ENCODE data around the gene LRP5. TPM values are rescaled to one million over a fixed set of nuclear protein-coding genes. Genes with fewer than 3 reads are reported as not detected.

Gene LRP5
- total and polyA plus RNA-seq, 9 of the 15 experiments (the other 6 are each of a cell fraction or from before 2014, with no cell fraction given) = 0.48 to 44.2 (median 13.5) TPM

DNA sequence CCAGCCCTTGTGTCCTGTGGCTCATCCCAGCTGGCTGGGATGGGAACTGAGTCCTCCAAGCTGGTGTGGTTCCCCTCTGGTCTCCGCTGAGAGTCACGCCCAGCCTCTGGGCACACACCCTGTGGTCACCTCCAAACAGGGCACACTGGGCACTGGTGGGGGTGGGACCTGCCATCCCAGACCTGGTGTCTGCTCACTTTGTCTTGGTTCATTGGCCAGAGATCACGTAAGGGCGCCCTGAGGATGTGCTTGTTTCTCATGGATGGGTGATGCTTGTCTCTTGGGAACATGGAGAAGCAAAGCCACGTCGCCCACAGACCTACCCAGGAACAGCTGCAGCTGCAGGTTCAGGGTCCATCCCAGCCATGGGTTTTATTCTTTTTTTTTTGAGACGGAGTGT lies 43.1 kb downstream of the LRP5 start:
- no peak overlapping the region for H3K4me3 ChIP-seq
- H3K9me3 ChIP-seq (replicated peaks; ENCODE audit: control insufficient read depth, insufficient read depth, low read depth, low read length) = no peaks in the 10 kb centered on the region
- no peaks in the 10 kb centered on the region for H3K27me3 ChIP-seq (ENCODE audit: control insufficient read depth in 2 of 2, insufficient read depth in 2 of 2, low read length in 2 of 2)
- ChIA-PET CTCF (ENCODE audit: low intra/inter-chr PET ratio) (no interaction called here), POLR2A (interaction anchor here (0.7 kb wide), 2 partner anchors 32 to 77 kb away, joined by 3 read pairs; no protein-coding TSS in a partner anchor)
- ATAC-seq (no peak), FAIRE-seq (no peak), DNase-seq (ENCODE audit: extremely low read depth in 1 of 4, low spot score in 3 of 4) (no peak)
- BruUV-seq (replicated peaks) = no TSS peak
- peaks cover 48% of the 10 kb centered on the region; the same call in 2 of the 3 replicates for H3K36me3 ChIP-seq (ENCODE audit: control insufficient read depth, insufficient read depth, low read length)
- peaks cover 0 to 16% of the 10 kb centered on the region in 2 experiments; a peak in 2 of 5 replicates for H3K4me1 ChIP-seq (replicated peaks in 1 of 2; ENCODE audit: control insufficient read depth in 2 of 2, insufficient read depth in 2 of 2, low read length in 2 of 2)
- no peak overlapping the region for H2AFZ ChIP-seq (ENCODE audit: low read depth, low read length)
- peaks cover 4% of the 10 kb centered on the region for H3K9me1 ChIP-seq (ENCODE audit: control insufficient read depth, insufficient read depth, low read length)
- H3K4me2 ChIP-seq (ENCODE audit: insufficient read depth, low read length) = no peak overlapping the region
- in situ Hi-C loops (cut with MboI) = no loop called here
- no peak overlapping the region for H3K27ac ChIP-seq (ENCODE audit: extremely low read depth, low read depth, low read length)
- H4K20me1 ChIP-seq (replicated peaks; ENCODE audit: control insufficient read depth, insufficient read depth, low read length) = no peaks in the 10 kb centered on the region; the same call in 1 of the 2 replicates
- whole genome bisulfite sequencing (ENCODE audit: insufficient coverage, low coverage, missing lambda C conversion rate) = 97% methylated on average over 6 of the region's 7 CpGs
- TF ChIP-seq, protein P1, sequence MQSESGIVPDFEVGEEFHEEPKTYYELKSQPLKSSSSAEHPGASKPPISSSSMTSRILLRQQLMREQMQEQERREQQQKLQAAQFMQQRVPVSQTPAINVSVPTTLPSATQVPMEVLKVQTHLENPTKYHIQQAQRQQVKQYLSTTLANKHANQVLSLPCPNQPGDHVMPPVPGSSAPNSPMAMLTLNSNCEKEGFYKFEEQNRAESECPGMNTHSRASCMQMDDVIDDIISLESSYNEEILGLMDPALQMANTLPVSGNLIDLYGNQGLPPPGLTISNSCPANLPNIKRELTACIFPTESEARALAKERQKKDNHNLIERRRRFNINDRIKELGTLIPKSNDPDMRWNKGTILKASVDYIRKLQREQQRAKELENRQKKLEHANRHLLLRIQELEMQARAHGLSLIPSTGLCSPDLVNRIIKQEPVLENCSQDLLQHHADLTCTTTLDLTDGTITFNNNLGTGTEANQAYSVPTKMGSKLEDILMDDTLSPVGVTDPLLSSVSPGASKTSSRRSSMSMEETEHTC (IDR thresholded peaks at IDR 0.05) = no peak
- TF ChIP-seq RUNX1 (IDR thresholded peaks at IDR 0.05; ENCODE audit: low read depth) (no peak), ARID1B (IDR thresholded peaks at IDR 0.05) (no peak), PTBP1 (IDR thresholded peaks at IDR 0.05; ENCODE audit: low read depth, low read length) (no peak), PCBP1 (IDR thresholded peaks at IDR 0.05; ENCODE audit: low read depth, low read length, poor library complexity, severe bottlenecking) (no peak), ZNF12 (CRISPR knock-in tag; IDR thresholded peaks at IDR 0.05) (no peak), NFE2 (IDR thresholded peaks at IDR 0.05; ENCODE audit: low read depth) (no peak), ZNF408 (CRISPR knock-in tag; IDR thresholded peaks at IDR 0.05; ENCODE audit: low read depth) (no peak), HNRNPL (IDR thresholded peaks at IDR 0.05; ENCODE audit: low read depth, low read length) (no peak), SMAD4 (CRISPR knock-in tag; conservative IDR thresholded peaks at IDR 0.05) (no peak), POLR2G (IDR thresholded peaks at IDR 0.05; ENCODE audit: low read depth, low read length) (no peak), SMAD2 (IDR thresholded peaks at IDR 0.05; ENCODE audit: low read depth, low read length) (no peak)
- H3K9ac ChIP-seq (ENCODE audit: insufficient read depth in 1 of 2, low read depth in 2 of 2, low read length in 2 of 2) = no peak overlapping the region
- intact Hi-C loops (cut with micrococcal nuclease) = no loop called here
- no peaks in the 10 kb centered on the region for H3K79me2 ChIP-seq (ENCODE audit: control insufficient read depth, insufficient read depth, low read length)

Data from K562 (cell line).